Naive thymus-derived CD8-positive, alpha-beta T cell (primary cell): Measurements from ENCODE around the gene MBOAT7. TPM values are rescaled to one million over a fixed set of nuclear protein-coding genes. Genes with fewer than 3 reads are reported as not detected.
"Not testable (repeated sequence)": the region's sequence is repeated elsewhere in the genome, so short reads cannot be mapped to it uniquely, and the experiment has no call there.

Experiments
- ATAC-seq, 2 donors: fragments of 150-1000 bp; cut with Tn5 transposase in 1 of 2; sonication (Bioruptor Pico), chemical (Tn5 transposase) in 1 of 2; 1 replicate in 1 of 2; 2 replicates in 1 of 2; pipeline ENCODE4 v1.10.0; 2021; ENCODE audit warnings: mild to moderate bottlenecking in 2 of 2, moderate library complexity in 2 of 2
- POLR2A ChIA-PET: fragments of 350-600 bp; sonication (Branson Sonifier 250); formaldehyde crosslinking; loops from one replicate; lab custom pipeline; 2021; ENCODE audit warnings: antibody characterized with exemption; lab: Charles Lee
- DNase-seq, 10 donors: peaks; one replicate each; pipeline versions ENCODE4 v3.0.0 to v3.0.0-alpha.2; 2020 to 2022
- H3K27ac Mint-ChIP-seq, 10 donors: one replicate each; pipeline ENCODE4 v1.8.0; 2020 to 2022; ENCODE audit warnings: mild to moderate bottlenecking in 10 of 10, mixed read lengths in 10 of 10, moderate library complexity in 4 of 10, inconsistent platforms in 1 of 10
- H3K27me3 Mint-ChIP-seq, 5 donors: one replicate each; pipeline ENCODE4 v1.8.0; 2021 to 2022; ENCODE audit warnings: mixed read lengths in 5 of 5
- H3K36me3 Mint-ChIP-seq, 3 donors: one replicate each; pipeline ENCODE4 v1.8.0; 2020 to 2022; ENCODE audit warnings: mixed read lengths in 3 of 3, mild to moderate bottlenecking in 2 of 3, inconsistent platforms in 1 of 3
- H3K4me1 Mint-ChIP-seq, 4 donors: one replicate each; pipeline ENCODE4 v1.8.0; 2021 to 2022; ENCODE audit warnings: mixed read lengths in 4 of 4
- H3K4me3 Mint-ChIP-seq, 10 donors: one replicate each; pipeline ENCODE4 v1.8.0; 2020 to 2022; ENCODE audit warnings: mild to moderate bottlenecking in 10 of 10, mixed read lengths in 10 of 10, moderate library complexity in 6 of 10, inconsistent platforms in 1 of 10
- H3K9me3 Mint-ChIP-seq, 9 donors: one replicate each; pipeline ENCODE4 v1.8.0; 2020 to 2022; ENCODE audit warnings: mixed read lengths in 9 of 9, mild to moderate bottlenecking in 3 of 9, inconsistent platforms in 1 of 9, moderate library complexity in 1 of 9
- polyA plus RNA-seq, 3 donors: library from polyadenylated mRNA; unstranded; fragments of 300-500 nt; fragmentation: Illumina TruSeq; gene quantifications; one replicate each; pipeline ENCODE4 v1.2.3, GENCODE V29; 2021
- total RNA-seq, 8 experiments: library from RNA in 2 of 8; stranded (reverse) in 2 of 8; gene quantifications; one replicate each; pipeline ENCODE4 v1.2.3 and lab custom pipeline; 2021 to 2026

The MBOAT7 gene
- total and polyA plus RNA-seq, 5 experiments from 2014 or later = 11.9 to 36.1 (median 17.9) TPM

- H3K4me3 Mint-ChIP-seq = peak overlapping the region; percentile 22 to 74 (median 52)
- ATAC-seq (no peak), DNase-seq (no peak)
- peaks cover 0 to 64% (median 17%) of the 10 kb centered on the region in 3 donors for H3K36me3 Mint-ChIP-seq
- H3K9me3 Mint-ChIP-seq = no peaks in the 10 kb centered on the region
- peaks cover 29 to 89% (median 81%) of the 10 kb centered on the region in 4 donors for H3K4me1 Mint-ChIP-seq
- H3K27ac Mint-ChIP-seq = peak overlapping the region; percentile 0 to 89 (median 58)
- POLR2A ChIA-PET = interaction anchor here (0.9 to 1.4 kb wide), 3 partner anchors 16 to 241 kb away, joined by 3 to 7 read pairs (median 5); partner anchors contain the start of genes LENG8 and TSEN34
- H3K27me3 Mint-ChIP-seq = no peaks in the 10 kb centered on the region
These were observed 18.2 kb upstream of the MBOAT7 start for GRCh38 chr19:54207676-54207982.

- H3K27me3 Mint-ChIP-seq = not testable (repeated sequence)
- peaks cover 0 to 68% (median 22%) of the 10 kb centered on the region in 3 donors for H3K36me3 Mint-ChIP-seq
- POLR2A ChIA-PET = interaction anchor here (1.1 kb wide), 1 partner anchor 15 kb away, joined by 3 read pairs; no protein-coding TSS in a partner anchor
These were observed 17.8 kb upstream of the MBOAT7 start for GRCh38 chr19:54207193-54207592.

GRCh38 chr19:54206831-54207177 is 17.4 kb upstream of the MBOAT7 start:
- H3K36me3 Mint-ChIP-seq = peaks cover 0 to 72% (median 23%) of the 10 kb centered on the region in 3 donors

More at GRCh38 chr19:54207193-54207592, 17.8 kb upstream of the MBOAT7 start:
- not testable (repeated sequence) for ATAC-seq, H3K9me3 Mint-ChIP-seq, DNase-seq
- Mint-ChIP-seq H3K4me1 (peaks cover 31 to 93% (median 86%) of the 10 kb centered on the region in 4 donors), H3K4me3 (peak overlapping the region in 6 of 10 donors; percentile 41 to 66 (median 56)), H3K27ac (peak overlapping the region in 6 of 10 donors; percentile 19 to 77 (median 52))

GRCh38 chr19:54206030-54206830 is 16.9 kb upstream of the MBOAT7 start:
- POLR2A ChIA-PET = interaction anchor here (1.1 kb wide), 1 partner anchor 14 kb away, joined by 3 read pairs; no protein-coding TSS in a partner anchor
- Mint-ChIP-seq H3K4me3 (peak overlapping the region in 4 of 10 donors; percentile 12 to 58 (median 22)), H3K36me3 (peaks cover 0 to 75% (median 23%) of the 10 kb centered on the region in 3 donors), H3K27me3 (no peaks in the 10 kb centered on the region), H3K9me3 (no peaks in the 10 kb centered on the region), H3K4me1 (peaks cover 29 to 100% (median 88%) of the 10 kb centered on the region in 4 donors), H3K27ac (peak overlapping the region in 2 of 10 donors; percentile 24 to 52)
- ATAC-seq (no peak), DNase-seq (no peak)

More at GRCh38 chr19:54206831-54207177, 17.4 kb upstream of the MBOAT7 start:
- peak overlapping the region in 5 of 10 donors; percentile 12 to 58 (median 26) for H3K4me3 Mint-ChIP-seq
- ATAC-seq = no peak
- POLR2A ChIA-PET = interaction anchor here (1.1 kb wide), 1 partner anchor 15 kb away, joined by 3 read pairs; no protein-coding TSS in a partner anchor
- H3K9me3 Mint-ChIP-seq = no peaks in the 10 kb centered on the region
- DNase-seq = no peak
- peak overlapping the region in 2 of 10 donors; percentile 24 to 52 for H3K27ac Mint-ChIP-seq
- no peaks in the 10 kb centered on the region for H3K27me3 Mint-ChIP-seq
- peaks cover 31 to 96% (median 88%) of the 10 kb centered on the region in 4 donors for H3K4me1 Mint-ChIP-seq

- Mint-ChIP-seq H3K4me1 (peaks cover 26 to 95% (median 80%) of the 10 kb centered on the region in 4 donors), H3K36me3 (peaks cover 0 to 78% (median 25%) of the 10 kb centered on the region in 3 donors), H3K27ac (peak overlapping the region in 2 of 10 donors; percentile 18 to 31), H3K4me3 (peak overlapping the region in 7 of 10 donors; percentile 2 to 52 (median 46)), H3K27me3 (no peaks in the 10 kb centered on the region), H3K9me3 (no peaks in the 10 kb centered on the region)
- POLR2A ChIA-PET = interaction anchor here (1.1 kb wide), 2 partner anchors 14 to 45 kb away, joined by 3 to 4 read pairs; partner anchors contain the start of genes LENG1 and TSEN34
- ATAC-seq = no peak
- no peak for DNase-seq
These were observed 15.5 kb upstream of the MBOAT7 start for GRCh38 chr19:54204767-54205468.

- POLR2A ChIA-PET = interaction anchor here (3.7 to 6.3 kb wide), 2 partner anchors 13 to 44 kb away, joined by 19 to 158 read pairs; partner anchors contain the start of genes LENG1, MBOAT7 and TSEN34
- Mint-ChIP-seq H3K4me1 (peaks cover 18 to 83% (median 65%) of the 10 kb centered on the region in 4 donors), H3K9me3 (no peaks in the 10 kb centered on the region), H3K4me3 (peak overlapping the region; percentile 9 to 100 (median 93)), H3K27ac (peak overlapping the region in 5 of 10 donors; percentile 31 to 68 (median 46)), H3K27me3 (no peaks in the 10 kb centered on the region), H3K36me3 (peaks cover 0 to 75% (median 25%) of the 10 kb centered on the region in 3 donors)
- no peak for DNase-seq
- ATAC-seq = no peak
These were observed 13.8 kb upstream of the MBOAT7 start for GRCh38 chr19:54203151-54203611.

- Mint-ChIP-seq H3K9me3 (no peaks in the 10 kb centered on the region), H3K27me3 (no peaks in the 10 kb centered on the region), H3K4me3 (peak overlapping the region; percentile 89 to 100 (median 100)), H3K36me3 (peaks cover 0 to 63% (median 25%) of the 10 kb centered on the region in 3 donors), H3K27ac (peak overlapping the region in 9 of 10 donors; percentile 32 to 100 (median 99)), H3K4me1 (peaks cover 12 to 71% (median 53%) of the 10 kb centered on the region in 4 donors)
- DNase-seq = no peak
- POLR2A ChIA-PET = interaction anchor here (0.6 to 6.3 kb wide), 4 partner anchors 12 to 1049 kb away, joined by 4 to 158 read pairs (median 12); partner anchors contain the start of genes LENG1, MBOAT7 and TSEN34
- no peak for ATAC-seq
These were observed 12.6 kb upstream of the MBOAT7 start for GRCh38 chr19:54201980-54202379.

- peak overlapping the region; percentile 89 to 100 (median 100) for H3K4me3 Mint-ChIP-seq
- DNase-seq (no peak), ATAC-seq (no peak)
- H3K27me3 Mint-ChIP-seq = no peaks in the 10 kb centered on the region
- peaks cover 0 to 55% (median 22%) of the 10 kb centered on the region in 3 donors for H3K36me3 Mint-ChIP-seq
- peak overlapping the region; percentile 94 to 100 (median 99) for H3K27ac Mint-ChIP-seq
- no peaks in the 10 kb centered on the region for H3K9me3 Mint-ChIP-seq
- POLR2A ChIA-PET = interaction anchor here (0.7 to 6.3 kb wide), 11 partner anchors 9 to 248 kb away, joined by 3 to 158 read pairs (median 5); partner anchors contain the start of genes CNOT3, LENG1, LENG8 and MBOAT7
- H3K4me1 Mint-ChIP-seq = peaks cover 12 to 64% (median 46%) of the 10 kb centered on the region in 4 donors
These were observed 11.9 kb upstream of the MBOAT7 start for GRCh38 chr19:54201172-54201701.

GRCh38 chr19:54199401-54199800 is 10.0 kb upstream of the MBOAT7 start:
- H3K36me3 Mint-ChIP-seq = peaks cover 5 to 53% (median 16%) of the 10 kb centered on the region in 3 donors
- no peaks in the 10 kb centered on the region for H3K9me3 Mint-ChIP-seq
- peaks cover 11 to 52% (median 30%) of the 10 kb centered on the region in 4 donors for H3K4me1 Mint-ChIP-seq
- peak overlapping the region in 8 of 10 donors; percentile 33 to 87 (median 74) for H3K27ac Mint-ChIP-seq
- POLR2A ChIA-PET = interaction anchor here (1.9 to 6.3 kb wide), 5 partner anchors 9 to 84 kb away, joined by 5 to 158 read pairs (median 16); partner anchors contain the start of genes CNOT3, LENG1, MBOAT7 and PRPF31
- no peaks in the 10 kb centered on the region for H3K27me3 Mint-ChIP-seq
- H3K4me3 Mint-ChIP-seq = peak overlapping the region; percentile 44 to 97 (median 69)
- ATAC-seq (no peak), DNase-seq (no peak)

GRCh38 chr19:54197121-54197520 is 7.7 kb upstream of the MBOAT7 start:
- Mint-ChIP-seq H3K4me3 (peak overlapping the region in 1 of 10 donors; percentile 31), H3K9me3 (no peaks in the 10 kb centered on the region), H3K27me3 (no peaks in the 10 kb centered on the region), H3K27ac (peak overlapping the region in 1 of 10 donors; percentile 55), H3K4me1 (peaks cover 13 to 42% (median 26%) of the 10 kb centered on the region in 4 donors), H3K36me3 (peaks cover 5 to 47% (median 10%) of the 10 kb centered on the region in 3 donors)
- DNase-seq (no peak), ATAC-seq (no peak)
- POLR2A ChIA-PET = no interaction called here

- H3K4me3 Mint-ChIP-seq = no peak overlapping the region
These were observed 7.2 kb upstream of the MBOAT7 start for GRCh38 chr19:54196536-54196935.

More at GRCh38 chr19:54196536-54196935, 7.2 kb upstream of the MBOAT7 start:
- DNase-seq = no peak
- POLR2A ChIA-PET = no interaction called here
- no peaks in the 10 kb centered on the region for H3K27me3 Mint-ChIP-seq
- H3K4me1 Mint-ChIP-seq = peaks cover 19 to 42% (median 29%) of the 10 kb centered on the region in 4 donors
- no peaks in the 10 kb centered on the region for H3K9me3 Mint-ChIP-seq
- H3K27ac Mint-ChIP-seq = no peak overlapping the region
- H3K36me3 Mint-ChIP-seq = peaks cover 5 to 44% (median 9%) of the 10 kb centered on the region in 3 donors
- no peak for ATAC-seq
